Left colon (tissue), 2 donors: ENCODE measurements around the gene ETV4. TPM values are rescaled to one million over a fixed set of nuclear protein-coding genes. Genes with fewer than 3 reads are reported as not detected.
A peak's percentile ranks its signal among the peaks of the same experiment; 100 is the strongest.

ENCODE experiments used
- ATAC-seq: fragments of 200-7000 bp; cut with Tn5 transposase; one replicate; pipeline ENCODE4 v1.9.1; 2020; ENCODE audit warnings: mild to moderate bottlenecking, moderate library complexity
- DNase-seq, 2 donors: peaks; one replicate each; pipeline ENCODE4 v3.0.0-alpha.2; 2020
- intact Hi-C, 2 donors: fragments of 100-400 bp; cut with DNase I in 1 of 2; cut with micrococcal nuclease in 1 of 2; formaldehyde crosslinking; loops; one replicate each; pipeline versions ENCODE4 v1.11.2 to v1.14.0; 2022; cut with DNase I, micrococcal nuclease
- long read RNA-seq: library from polyadenylated mRNA; unstranded; transcript quantifications from one replicate; pipeline ENCODE4 v2.0.0, GENCODE V29; 2021
- total RNA-seq, 2 donors: library from RNA; stranded (reverse); fragmentation: NEBNext Ultra II Directional; extraction: Animal tissue kit (Norgen Biotek cat#: 25700); gene quantifications; one replicate each; pipeline ENCODE4 v1.2.1, GENCODE V29; 2021
- donor health status: DM: no; HTN: no; CAD: no.
- donor health status: DM: yes; HTN: yes; CAD: no.

ETV4 gene
- under 1 TPM; 0.89 to 0.95 TPM for total RNA-seq
- long read RNA-seq, partial matches to known transcripts = 1 of 1 reads
- long read RNA-seq, other reads (novel, unspliced or antisense) = 0 of 1 reads

- peak; percentile 92 for ATAC-seq
- peak; percentile 87 to 92 for DNase-seq
- intact Hi-C loops = no loop called here
Observed at GRCh38 chr17:43546319-43547188, at the start of gene ETV4. ETV4 (minus strand) TSS chr17:43546340; CDS start chr17:43545617, 723 bp downstream.

- no peak for ATAC-seq
Observed at GRCh38 chr17:43595466-43595865, 49.3 kb upstream of the ETV4 start.

DNA sequence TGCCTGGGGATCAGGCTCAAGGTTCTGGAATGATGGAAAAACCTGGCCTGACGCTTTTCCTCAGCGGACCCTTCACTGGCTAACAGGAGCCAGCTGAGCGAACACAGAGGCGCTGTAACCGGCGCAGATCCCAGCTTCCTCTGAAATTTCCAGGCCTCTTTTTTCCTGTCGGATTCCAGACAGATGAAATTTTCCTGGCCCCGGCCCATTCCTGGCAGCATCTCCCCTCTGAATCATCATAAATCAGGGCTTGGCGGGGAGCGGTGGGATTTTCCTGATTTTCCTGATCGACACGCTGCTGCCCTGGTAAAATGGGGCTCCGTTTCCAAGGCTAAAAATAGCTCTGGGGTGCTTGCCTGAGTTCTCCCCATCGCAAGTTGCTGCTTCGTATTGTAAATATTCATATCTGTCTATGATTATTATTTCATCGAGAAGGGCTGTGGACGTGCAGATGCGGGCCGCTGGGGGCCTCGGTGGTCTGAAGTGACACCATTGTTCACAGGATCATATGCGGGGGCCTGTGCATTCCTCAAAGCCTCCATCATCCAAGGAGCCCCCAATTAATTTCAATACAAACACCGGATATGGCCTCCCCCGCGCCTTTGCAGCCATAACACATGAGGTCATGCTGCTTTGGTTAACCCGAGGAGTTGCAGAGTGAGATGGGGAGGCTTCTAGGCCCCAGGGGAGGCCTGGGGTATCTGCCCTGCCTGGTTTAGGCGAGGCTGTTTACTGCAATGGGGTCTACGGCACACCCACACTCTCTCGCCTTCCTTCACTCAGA, 45.8 kb upstream of the ETV4 start:
- ATAC-seq (no peak), DNase-seq (peak; percentile 29 to 32)
- intact Hi-C loops = no loop called here

More at GRCh38 chr17:43595466-43595865, 49.3 kb upstream of the ETV4 start:
- intact Hi-C loops = no loop called here
- no peak for DNase-seq

DNA sequence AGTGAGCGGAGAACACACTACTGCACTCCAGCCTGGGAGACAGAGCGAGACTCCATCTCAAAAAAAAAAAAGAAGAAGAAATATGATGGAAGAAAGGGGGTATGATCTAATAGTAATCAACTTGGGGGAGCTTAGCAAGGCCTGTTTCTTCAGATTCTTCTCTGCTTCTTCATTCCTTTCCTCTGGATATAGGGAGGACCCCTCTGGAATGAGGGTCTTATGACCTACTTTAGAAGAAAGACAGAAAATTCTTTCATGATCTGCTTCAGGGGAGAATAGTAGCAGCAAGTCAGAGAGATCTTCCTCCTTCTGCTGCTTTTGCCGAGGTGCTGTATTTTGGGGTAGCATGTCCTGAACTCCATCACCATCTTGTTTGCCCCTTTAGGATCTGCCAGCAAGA, 44.9 kb upstream of the ETV4 start:
- no peak for DNase-seq
- ATAC-seq = no peak
- intact Hi-C loops = no loop called here

- DNase-seq = no peak
- intact Hi-C loops = no loop called here
Observed at GRCh38 chr17:43588664-43589435, 42.7 kb upstream of the ETV4 start.

GRCh38 chr17:43588121-43588520, 42.0 kb upstream of the ETV4 start:
- DNase-seq (no peak), ATAC-seq (no peak)
- intact Hi-C loops = no loop called here

More at GRCh38 chr17:43588664-43589435, 42.7 kb upstream of the ETV4 start:
- no peak for ATAC-seq

DNA sequence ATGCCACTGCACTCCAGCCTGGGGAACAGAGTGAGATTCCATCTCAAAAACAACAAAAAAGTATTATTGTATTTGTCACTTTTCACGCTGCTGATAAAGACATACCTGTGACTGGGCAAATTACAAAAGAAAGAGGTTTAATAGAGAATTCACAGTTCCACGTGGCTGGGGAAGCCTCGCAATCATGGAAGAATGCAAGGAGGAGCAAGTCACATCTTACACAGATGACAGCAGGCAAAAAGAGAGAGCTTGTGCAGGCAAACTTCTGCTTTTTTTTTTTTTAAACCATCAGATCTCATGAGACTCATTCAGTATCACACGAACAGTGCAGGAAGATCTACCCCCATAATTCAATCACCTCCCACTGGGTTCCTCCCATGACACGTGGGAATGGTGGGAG, 41.5 kb upstream of the ETV4 start:
- DNase-seq (no peak), ATAC-seq (no peak)

GRCh38 chr17:43584666-43585102, 38.5 kb upstream of the ETV4 start:
- intact Hi-C loops = no loop called here
- no peak for DNase-seq
- ATAC-seq = no peak

More for the DNA sequence above, 41.5 kb upstream of the ETV4 start:
- intact Hi-C loops = no loop called here

- ATAC-seq (no peak), DNase-seq (no peak)
- intact Hi-C loops = no loop called here
Observed at GRCh38 chr17:43583332-43583731, 37.2 kb upstream of the ETV4 start.

- intact Hi-C loops = no loop called here
- DNase-seq = peak; percentile 41 to 56
- peak; percentile 85 for ATAC-seq
Observed at GRCh38 chr17:43581613-43582012, 35.5 kb upstream of the ETV4 start.

GRCh38 chr17:43581130-43581529, 35.0 kb upstream of the ETV4 start:
- DNase-seq (no peak), ATAC-seq (no peak)
- intact Hi-C loops = no loop called here

DNA sequence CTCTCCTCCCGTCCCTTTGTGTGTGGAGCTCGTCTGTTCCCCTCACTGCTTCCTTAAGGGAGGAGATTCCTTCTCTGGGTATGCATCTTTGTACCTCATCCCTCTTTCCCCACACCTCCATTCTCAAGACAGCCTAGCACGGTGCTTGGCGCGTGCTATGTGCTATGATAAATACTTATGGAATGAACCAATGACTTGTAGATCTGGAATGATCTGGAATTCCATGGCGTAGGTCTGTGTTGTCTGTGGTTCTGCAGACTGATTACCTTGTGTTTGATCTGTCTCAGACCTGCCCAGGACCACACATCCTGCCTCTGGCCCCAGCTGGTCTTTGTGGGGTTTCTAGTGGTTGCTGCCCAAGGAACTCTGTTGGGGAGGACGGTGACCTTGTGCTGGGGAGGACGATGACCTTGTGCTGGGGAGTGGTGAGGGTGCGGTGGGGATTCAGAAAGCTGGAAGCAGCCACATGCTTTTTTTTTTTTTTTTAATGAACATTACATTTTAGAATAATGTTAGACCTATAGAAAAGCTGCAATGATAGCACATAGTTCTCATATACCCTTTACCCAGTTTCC, 33.5 kb upstream of the ETV4 start:
- intact Hi-C loops = loop anchor here in 1 of 2 donors (10.0 kb wide), 1 partner anchor 175 kb away; the partner anchor contains the start of gene SOST
- no peak for ATAC-seq
- no peak for DNase-seq

GRCh38 chr17:43578699-43579565, 32.8 kb upstream of the ETV4 start:
- intact Hi-C loops = loop anchor here in 1 of 2 donors (10.0 kb wide), 1 partner anchor 176 kb away; the partner anchor contains the start of gene SOST
- ATAC-seq = no peak
- DNase-seq = no peak

DNA sequence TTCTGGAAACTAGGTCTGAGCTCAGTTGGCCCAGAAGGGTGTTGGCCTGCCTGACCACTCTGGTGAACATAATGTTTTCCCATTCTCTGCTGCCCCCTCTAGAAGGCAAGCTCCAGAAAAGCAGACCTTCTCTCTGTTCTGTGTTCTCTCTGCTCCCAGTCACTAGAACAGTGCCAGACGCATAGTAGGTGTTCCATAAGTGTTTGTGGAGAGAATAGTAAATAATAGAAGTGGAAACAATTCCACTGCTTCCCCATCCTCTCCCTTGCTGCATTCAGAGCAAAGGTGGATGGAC, 32.2 kb upstream of the ETV4 start:
- intact Hi-C loops = loop anchor here in 1 of 2 donors (10.0 kb wide), 1 partner anchor 176 kb away; the partner anchor contains the start of gene SOST
- no peak for ATAC-seq
- no peak for DNase-seq

GRCh38 chr17:43577664-43578403, 31.7 kb upstream of the ETV4 start:
- ATAC-seq (no peak), DNase-seq (no peak)
- intact Hi-C loops = loop anchor here in 1 of 2 donors (2.0 to 10.0 kb wide), 2 partner anchors 93 to 177 kb away; partner anchors contain the start of gene SOST

DNA sequence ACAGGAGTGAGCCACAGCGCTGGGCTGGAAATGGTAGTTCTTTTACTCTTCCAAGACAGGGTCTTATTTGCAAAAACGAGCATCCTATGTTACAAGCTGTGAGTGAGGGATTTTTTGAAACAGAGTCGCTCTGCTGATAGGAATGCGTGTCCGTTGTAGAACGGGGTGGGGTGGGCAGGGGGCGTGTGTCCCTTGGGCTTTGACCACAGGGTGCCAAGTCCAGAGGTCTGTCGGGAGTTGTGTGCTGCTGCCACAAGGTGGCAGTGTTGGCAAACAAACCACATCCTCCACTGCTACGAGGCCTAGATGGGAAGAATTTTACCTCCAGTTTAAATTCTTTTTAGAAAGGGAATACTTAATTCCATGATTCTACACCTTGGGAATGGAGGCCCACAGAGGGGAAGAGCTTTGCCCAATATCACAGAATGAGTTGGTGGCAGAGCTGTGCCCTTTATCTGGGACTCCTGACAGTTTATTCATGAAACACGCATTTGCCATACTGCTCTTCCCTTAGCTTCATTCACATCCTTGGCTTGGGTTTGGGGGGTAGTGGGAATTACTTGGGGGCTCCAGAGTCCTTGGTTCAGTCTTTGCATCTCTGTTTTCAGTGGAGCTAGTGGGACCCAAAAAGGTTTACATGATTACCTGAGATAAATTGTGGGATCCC, 30.6 kb upstream of the ETV4 start:
- intact Hi-C loops = loop anchor here in 1 of 2 donors (2.0 to 10.0 kb wide), 2 partner anchors 94 to 178 kb away; partner anchors contain the start of gene SOST
- peak; percentile 45 to 70 for DNase-seq
- peak; percentile 68 for ATAC-seq
